Dermis blood vessel endothelial cell (primary cell): ENCODE measurements around the gene CHD6. TPM values are rescaled to one million over a fixed set of nuclear protein-coding genes. Genes with fewer than 3 reads are reported as not detected.

Experiments
- DNase-seq: peaks from one replicate; pipeline ENCODE4 v3.0.0; 2010
- total RNA-seq: library from RNA; depleted of rRNA; stranded (reverse); fragments of >200 nt; gene quantifications from 2 replicates; pipeline ENCODE4 v1.2.3, GENCODE V29; 2014

The CHD6 gene
- total RNA-seq, 1 donor from 2014 or later, result 35.6 TPM

DNA sequence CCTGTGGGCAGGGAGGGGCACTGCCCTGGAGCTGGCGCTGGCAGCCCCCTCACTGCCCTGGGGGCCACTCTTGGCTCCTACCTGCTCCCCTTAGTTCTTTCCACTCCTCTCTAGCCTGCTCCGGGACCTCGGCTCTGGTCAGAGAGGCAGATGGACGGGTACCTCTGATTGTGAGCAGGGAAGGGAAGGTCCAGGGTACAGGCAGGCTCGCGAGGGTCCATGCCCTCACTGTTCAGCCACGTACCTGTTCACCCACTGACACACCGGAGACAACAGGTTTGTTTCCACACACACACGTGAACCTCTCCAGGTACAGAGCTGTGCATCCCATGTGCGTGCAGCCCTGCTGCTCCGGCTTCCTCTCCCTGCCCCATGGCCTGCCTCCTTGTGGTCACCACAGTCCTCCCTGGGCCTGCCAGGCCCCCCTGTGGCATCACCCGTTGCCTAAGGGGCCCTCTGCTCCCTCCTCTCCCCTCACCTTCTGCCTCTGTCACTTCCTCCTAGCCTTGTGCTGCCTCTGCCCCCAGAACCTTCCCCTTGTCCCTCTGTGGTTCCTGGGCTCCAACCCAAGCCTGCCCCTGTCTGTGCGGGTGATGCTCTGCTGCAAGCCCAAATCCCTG is 253.8 kb downstream of the CHD6 start:
- DNase-seq, result no peak

DNA sequence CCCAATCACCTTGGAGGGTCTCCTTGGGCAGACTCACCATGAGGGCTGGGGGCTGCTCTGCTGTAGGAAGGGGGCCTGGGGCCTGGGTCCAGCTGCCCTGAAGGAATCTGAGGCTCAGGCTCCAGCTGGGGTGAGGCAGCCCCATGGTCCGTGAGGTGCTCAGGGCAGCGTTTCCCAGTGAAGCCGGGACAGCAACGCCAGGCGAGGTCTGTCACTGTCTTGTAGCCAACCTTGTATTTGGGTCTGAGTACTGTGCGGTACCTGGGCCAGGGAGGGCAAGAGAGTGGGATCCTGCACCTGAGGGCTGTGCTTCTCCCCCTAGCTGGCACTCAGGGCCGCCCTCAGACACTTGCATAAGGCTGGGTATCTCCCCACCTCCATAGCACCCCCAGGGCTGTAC is 254.6 kb downstream of the CHD6 start:
- no peak for DNase-seq

DNA sequence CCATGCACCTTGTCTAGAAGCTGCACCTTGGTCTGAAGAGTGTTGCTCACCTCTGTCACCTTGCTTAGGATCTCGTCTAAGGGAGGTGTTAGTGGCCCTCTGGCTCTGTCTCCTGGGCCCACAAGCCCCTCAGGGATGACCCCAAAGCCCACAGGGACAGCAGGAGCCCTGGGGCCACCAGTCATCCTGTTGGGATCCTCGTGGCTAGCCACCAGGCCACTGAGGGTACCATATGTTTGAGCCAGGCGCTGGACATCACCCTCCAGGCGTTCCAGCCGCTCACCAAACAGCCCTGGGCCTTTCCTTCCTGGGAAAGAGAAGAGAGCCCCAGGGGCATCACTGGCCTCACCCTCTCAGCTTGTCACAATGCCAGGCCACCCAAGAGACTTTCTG is 255.4 kb downstream of the CHD6 start:
- DNase-seq, result no peak

GRCh38 chr20:41361757-41362747 is 256.1 kb downstream of the CHD6 start:
- no peak for DNase-seq

GRCh38 chr20:41360831-41361756 is 257.1 kb downstream of the CHD6 start:
- no peak for DNase-seq

- no peak for DNase-seq
Observed at GRCh38 chr20:41359541-41360011, 258.6 kb downstream of the CHD6 start.

DNA sequence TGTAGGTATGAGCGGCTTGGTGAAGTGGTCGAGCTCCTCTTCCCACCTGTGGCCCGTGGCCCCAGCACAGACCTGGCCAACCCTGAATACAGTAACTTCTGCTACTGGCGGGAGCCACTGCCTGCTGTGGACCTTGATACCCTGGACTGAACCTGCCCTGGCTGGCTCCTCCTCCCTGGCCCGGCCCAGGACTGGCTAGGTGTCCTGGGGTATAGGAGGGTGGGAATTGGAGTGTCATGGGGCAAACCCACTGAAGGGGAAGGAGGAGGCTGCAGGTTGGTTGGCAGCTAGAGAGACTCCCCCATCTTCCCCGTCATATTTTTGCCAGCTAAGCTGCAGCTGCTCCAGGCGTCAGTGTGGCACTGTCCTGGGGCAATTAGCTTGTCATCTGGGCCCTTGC is 259.5 kb downstream of the CHD6 start:
- no peak for DNase-seq

DNA sequence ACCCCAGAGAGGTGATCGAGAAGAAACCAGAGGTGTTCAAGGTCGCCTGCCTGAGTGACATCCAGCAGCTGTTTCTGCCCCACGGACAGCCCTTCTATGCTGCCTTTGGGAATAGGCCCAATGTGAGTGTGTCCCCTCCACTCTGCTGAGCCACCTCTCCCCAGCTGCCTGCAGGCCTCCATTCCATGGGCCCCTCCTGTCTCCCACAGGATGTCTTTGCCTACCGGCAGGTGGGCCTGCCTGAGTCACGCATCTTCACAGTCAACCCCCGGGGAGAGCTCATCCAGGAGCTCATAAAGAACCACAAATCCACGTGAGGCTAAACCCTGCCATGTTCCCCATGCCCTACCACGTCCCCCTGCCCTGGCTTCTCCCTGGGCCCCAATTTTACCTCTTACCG is 259.9 kb downstream of the CHD6 start:
- DNase-seq, result no peak

DNA sequence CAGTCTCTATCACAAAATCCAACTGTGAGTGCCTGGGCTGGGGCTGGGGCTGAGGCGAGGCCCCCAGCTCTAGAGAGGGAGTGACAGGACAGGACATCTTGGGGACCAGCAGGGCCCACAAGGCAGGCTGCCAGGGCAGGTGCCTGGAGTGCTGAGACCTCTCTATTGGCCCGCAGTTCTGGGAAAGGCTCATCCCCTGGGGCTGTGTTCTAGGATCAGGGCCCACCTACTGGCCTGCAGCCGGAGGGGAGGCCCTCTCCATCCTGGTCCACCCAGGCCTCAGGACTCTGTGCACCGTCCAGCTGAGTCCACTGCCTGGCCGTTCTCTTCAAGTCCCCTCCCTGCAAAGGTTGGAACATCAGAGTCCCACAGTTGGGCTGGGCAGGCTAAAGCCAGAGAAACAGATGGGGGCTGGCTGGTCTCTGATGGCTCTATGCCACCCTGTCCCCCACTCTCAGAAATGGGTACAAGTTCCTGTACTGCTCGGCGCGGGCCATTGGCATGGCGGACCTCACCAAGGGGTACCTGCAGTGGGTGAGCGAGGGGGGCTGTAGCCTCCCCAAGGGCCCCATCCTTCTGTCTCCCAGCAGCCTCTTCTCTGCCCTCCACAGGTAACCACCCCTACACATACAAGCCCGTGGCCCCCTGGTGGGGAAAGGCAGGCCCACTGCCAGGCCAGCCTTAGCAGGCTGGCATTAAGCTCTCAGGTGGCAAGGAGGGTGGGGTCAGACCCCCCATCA is 260.6 kb downstream of the CHD6 start:
- DNase-seq, result no peak

- DNase-seq, result no peak
Observed at GRCh38 chr20:41356951-41357350, 261.2 kb downstream of the CHD6 start.

DNA sequence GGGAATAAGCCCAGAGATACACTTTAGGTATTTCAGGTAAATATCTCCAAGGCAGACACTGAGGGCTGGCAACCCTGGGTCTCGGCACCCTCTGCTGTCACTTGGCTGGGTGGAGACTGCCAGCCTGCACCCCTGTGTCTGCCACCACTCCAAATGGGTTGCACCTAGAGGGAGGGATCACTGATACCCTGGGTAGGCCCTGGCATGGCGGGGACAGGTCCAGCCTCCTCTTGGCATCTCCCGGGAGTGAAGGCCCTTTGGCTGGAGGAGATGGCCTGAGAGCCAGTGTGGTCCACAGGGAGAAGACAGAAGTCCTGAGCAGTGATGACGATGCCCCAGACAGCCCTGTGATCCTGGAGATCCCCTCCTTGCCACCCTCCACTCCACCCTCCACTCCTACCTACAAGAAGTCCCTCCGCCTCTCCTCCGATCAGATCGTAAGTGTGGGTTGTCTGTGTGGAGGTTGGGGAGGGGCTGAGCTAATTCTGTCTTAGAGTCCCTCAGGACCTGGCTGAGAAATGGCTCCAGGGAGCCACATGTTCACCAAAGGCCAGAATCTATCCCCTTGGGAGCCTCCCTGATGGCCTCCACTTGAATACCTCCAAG is 262.5 kb downstream of the CHD6 start:
- no peak for DNase-seq

GRCh38 chr20:41355192-41355591 is 263.0 kb downstream of the CHD6 start:
- DNase-seq, result no peak

DNA sequence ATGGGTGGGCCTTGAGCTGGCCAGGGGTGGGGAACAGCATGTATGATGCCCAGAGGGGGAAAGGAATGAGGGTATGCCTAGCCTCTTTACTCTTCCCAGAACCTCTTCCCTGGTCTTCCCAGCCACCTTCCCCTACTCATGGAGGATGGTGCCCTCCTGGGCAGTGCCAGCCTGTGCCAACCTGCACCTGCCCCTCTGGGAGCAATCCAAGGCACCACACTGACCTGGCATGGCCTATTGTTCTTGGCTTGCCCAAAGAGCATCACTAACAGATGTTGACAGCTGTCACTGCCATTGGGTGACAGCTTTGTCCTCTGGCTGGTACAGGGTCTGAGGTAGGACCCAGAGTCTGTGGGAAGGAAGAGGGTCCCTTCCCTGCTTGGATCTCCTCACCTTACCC is 264.6 kb downstream of the CHD6 start:
- DNase-seq, result no peak

- DNase-seq, result no peak
Observed at GRCh38 chr20:41352666-41353065, 265.5 kb downstream of the CHD6 start.

DNA sequence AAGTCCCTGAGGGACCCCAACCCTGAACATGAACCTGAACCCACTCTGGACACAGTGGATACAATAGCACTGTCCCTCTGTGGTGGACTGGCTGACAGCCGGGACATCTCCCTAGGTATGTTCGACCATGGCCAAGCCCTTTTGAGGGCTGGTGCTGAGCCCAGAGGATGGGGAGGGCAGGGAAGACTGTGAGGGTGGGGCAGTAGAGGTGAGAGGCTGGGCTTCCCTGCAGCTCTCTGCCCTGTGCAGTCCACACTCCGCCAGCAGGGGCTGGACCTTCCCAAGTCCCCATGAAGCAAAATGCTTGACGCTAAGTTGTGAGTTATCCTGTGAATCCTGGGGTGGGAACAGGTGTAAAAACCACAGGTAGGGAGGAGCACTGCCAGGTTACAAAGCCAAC is 266.1 kb downstream of the CHD6 start:
- DNase-seq, result no peak
